HG02973 (cell line): ENCODE results near the gene CENPB.
"Not testable (repeated sequence)": the region's sequence is repeated elsewhere in the genome, so short reads cannot be mapped to it uniquely, and the experiment has no call there.

ENCODE experiments used
- ATAC-seq: cut with Tn5 transposase; IDR thresholded peaks from one replicate; pipeline ENCODE4 v1.9.1; 2021; ENCODE audit warnings: moderate library complexity; ENCODE audit not compliant: unreplicated experiment

CENPB gene

GRCh38 chr20:3811467-3812258, 25.1 kb upstream of the CENPB start:
- no peak for ATAC-seq

GRCh38 chr20:3808544-3808943, 22.0 kb upstream of the CENPB start:
- no peak for ATAC-seq

DNA sequence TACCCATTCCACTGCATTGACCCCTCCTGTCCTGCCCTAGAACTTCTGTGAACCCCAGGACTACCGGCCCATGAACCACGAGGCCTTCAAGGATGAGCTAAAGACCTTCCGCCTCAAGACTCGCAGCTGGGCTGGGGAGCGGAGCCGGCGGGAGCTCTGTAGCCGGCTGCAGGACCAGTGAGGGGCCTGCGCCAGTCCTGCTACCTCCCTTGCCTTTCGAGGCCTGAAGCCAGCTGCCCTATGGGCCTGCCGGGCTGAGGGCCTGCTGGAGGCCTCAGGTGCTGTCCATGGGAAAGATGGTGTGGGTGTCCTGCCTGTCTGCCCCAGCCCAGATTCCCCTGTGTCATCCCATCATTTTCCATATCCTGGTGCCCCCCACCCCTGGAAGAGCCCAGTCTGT, 18.2 kb upstream of the CENPB start:
- no peak for ATAC-seq

DNA sequence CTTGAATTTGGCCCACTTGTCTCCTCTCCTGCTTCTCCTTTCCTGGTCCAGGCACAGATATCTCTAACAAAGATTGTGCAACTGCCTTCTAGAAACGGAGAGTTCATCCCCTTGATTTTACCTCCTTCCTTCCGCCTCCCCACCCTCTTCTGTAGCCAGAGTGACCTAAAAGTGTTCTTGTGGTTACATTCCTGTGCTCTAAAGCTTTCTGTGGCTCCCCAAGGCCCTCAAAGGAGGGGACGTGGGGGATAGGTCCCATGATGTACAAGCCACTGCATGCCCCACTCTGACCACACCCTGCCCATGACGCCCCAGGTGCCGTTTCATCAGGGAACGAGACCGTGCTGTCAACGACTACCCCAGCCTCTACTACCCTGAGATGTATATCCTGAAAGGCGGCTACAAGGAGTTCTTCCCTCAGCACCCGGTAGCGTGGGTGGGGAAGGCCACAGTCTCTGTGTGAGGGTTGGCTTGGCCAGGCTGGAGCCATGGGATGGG, 17.8 kb upstream of the CENPB start:
- ATAC-seq = no peak

DNA sequence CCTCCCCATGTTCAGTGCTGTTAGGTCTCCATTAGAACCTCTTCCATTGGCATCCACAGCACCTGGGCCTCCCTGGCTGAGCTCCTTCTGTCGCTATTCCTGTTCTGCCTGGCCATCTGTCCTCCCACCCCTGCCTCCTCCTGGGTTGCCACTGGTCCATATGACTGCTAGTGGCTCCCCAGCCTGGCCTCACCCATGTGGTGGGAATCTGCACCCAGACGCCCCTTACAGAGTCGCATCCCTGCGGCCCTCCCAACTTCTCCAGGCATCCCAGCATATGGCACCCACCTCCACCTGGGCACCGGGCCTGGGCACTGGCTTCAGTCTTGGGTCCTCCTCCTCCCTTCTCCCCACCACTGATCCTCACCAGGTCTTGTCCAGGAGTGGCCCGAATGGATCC, 17.3 kb upstream of the CENPB start:
- no peak for ATAC-seq

DNA sequence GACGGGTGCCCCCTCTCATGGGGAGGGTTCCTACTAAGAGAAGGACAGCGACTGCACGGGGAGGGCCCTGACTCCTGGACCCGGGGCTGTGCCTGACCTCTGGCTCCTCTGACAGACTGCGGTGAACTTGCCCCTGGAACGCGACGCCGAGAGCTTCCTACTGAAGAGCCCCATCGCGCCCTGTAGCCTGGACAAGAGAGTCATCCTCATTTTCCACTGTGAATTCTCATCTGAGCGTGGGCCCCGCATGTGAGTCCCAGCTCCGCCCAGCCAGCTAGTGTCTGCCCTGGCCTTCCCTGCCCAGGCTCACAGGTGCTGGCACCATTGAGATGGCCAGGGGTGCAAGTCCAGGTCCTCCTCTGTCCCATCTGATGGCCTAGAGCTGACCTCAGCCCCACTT, 16.7 kb upstream of the CENPB start:
- no peak for ATAC-seq

GRCh38 chr20:3802524-3803239, 16.1 kb upstream of the CENPB start:
- no peak for ATAC-seq

- no peak for ATAC-seq
These were observed 15.3 kb upstream of the CENPB start for GRCh38 chr20:3801846-3802245.

DNA sequence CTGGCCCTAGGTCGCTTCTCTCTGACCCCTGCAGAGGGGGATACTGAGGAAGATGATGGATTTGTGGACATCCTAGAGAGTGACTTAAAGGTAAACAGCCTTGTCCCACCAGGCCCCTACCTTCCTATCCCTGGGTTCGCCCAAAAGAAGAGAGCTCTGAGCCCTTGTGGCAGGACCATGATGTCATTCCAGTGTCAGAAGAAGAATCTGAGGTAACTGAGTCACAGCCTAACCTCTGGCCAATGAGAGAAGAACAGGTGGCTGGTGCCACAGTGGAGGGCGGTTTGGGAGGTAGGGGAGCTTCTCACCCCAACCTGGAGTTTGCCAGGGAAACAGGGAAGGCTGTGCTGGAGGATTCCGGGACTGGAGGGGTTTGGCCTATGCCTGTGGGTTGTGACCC, 14.8 kb upstream of the CENPB start:
- no peak for ATAC-seq

- no peak for ATAC-seq
These were observed 14.3 kb upstream of the CENPB start for GRCh38 chr20:3800878-3801260.

GRCh38 chr20:3800256-3800877, 13.8 kb upstream of the CENPB start:
- ATAC-seq = no peak

GRCh38 chr20:3798908-3799248, 12.3 kb upstream of the CENPB start:
- no peak for ATAC-seq

DNA sequence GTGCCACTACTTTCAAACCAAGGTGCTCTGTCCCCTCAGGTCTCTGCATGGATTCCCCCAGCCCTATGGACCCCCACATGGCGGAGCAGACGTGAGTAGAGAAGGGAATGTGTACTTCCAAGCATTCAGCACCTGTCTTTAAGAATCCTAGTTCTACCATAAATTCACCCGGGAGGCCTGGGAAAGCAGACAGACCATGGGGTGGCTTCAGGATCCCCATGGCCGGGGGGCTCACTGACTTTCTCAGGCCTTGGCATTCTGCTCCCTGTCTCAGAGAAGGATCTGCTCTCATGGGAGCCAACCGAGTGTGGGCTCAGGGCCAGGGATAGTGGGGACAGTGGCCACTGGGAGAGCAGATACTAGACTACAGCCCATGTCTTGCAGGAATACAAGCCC, 11.8 kb upstream of the CENPB start:
- no peak for ATAC-seq

GRCh38 chr20:3797592-3798372, 11.2 kb upstream of the CENPB start:
- ATAC-seq = no peak

GRCh38 chr20:3797226-3797545, 10.6 kb upstream of the CENPB start:
- ATAC-seq = no peak

DNA sequence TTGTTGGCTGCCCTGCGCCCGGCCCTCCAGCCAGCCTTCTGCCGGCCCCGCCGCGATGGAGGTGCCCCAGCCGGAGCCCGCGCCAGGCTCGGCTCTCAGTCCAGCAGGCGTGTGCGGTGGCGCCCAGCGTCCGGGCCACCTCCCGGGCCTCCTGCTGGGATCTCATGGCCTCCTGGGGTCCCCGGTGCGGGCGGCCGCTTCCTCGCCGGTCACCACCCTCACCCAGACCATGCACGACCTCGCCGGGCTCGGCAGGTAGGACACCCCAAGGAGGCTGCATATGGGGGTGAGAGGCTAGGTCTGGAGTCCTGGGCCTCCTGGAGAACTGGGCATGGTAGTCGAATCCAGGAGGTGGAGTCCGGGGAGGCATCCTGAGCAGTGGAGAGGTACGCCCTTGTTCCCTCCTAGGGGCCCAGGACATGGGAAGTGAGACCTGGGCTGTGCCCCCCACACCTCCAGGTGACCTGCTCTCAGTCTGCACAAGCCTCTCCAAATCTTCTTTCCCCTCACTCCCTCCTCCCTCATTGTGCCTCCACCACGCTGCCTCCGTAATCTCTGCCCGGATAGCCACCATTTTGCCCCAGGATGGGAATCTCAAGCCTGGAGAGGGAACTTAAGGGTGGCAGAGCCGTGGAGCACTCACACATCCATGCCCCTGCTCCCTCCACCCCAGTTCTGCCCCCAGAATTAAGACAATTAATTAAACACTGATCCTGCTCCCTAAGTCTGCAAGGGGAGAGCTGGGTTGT, 10.1 kb upstream of the CENPB start:
- ATAC-seq = no peak

GRCh38 chr20:3795511-3796468, 9.2 kb upstream of the CENPB start, which contains the start of gene CDC25B:
TSS of gene CDC25B (plus strand) at chr20:3796310. CDS start at chr20:3796532, 222 bp downstream.
- ATAC-seq = peak; percentile 70

DNA sequence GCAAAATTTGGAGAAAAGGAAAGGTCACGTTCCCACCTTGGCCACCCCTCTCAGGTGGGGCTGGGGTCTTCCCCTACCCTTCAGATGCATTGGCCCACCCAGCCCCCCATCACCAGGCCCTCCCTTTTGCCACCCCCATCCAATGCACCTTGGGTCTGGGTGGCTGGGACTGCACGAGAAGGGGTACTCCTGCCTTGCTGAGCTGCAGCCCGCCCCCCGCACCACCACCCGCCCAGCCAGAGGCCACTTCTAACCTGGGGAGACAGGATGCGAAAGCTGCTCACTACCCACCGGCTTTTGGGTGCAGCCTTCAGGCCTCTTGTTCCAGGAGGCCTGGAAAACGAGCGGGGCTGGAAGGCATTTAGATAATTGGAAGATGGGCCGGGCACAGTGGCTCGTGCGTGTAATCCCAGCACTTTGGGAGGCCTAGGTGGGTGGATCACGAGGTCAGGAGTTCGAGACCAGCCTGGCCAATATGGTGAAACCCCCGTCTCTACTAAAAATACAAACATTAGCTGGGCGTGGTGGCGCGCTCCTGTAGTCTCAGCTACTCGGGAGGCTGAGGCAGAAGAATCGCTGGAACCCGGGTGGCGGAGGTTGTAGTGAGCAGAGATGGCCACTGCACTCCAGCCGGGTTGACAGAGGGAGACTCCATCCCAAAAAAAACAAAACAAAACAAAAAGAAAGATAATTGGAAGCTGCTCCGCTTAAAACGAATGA, 8.3 kb upstream of the CENPB start:
- ATAC-seq = no peak

DNA sequence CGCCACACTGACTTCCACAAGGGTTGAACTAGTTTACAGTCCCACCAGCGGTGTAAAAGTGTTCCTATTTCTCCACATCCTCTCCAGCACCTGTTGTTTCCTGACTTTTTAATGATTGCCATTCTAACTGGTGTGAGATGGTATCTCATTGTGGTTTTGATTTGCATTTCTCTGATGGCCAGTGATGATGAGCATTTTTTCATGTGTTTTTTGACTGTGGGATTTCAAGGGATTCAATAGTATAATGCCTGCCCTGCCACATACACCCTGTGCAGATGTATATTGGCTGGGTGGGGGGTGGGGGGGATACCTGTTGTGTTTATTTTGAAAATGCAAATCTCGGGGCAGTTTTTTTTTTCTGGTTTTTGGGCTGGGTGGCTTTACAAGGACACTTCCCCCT, 7.6 kb upstream of the CENPB start:
- ATAC-seq = not testable (repeated sequence)
